GM12878 (cell line): Measurements from ENCODE around the gene RHBG. TPM values are rescaled to one million over a fixed set of nuclear protein-coding genes. Genes with fewer than 3 reads are reported as not detected.

Experiments
- CREB1 ChIP-seq: IDR thresholded peaks from 2 replicates; pipeline ENCODE4 v1.6.1; 2012; ENCODE audit warnings: low read depth, mild to moderate bottlenecking, inconsistent platforms
- CTCF ChIP-seq, 3 experiments: IDR thresholded peaks in 2 of 3; conservative IDR thresholded peaks in 1 of 3; 2 replicates each; pipeline ENCODE4 v1.5.1; 2011; ENCODE audit warnings: low read depth in 3 of 3, low read length in 3 of 3, mild to moderate bottlenecking in 3 of 3, control low read depth in 2 of 3, moderate library complexity in 2 of 3, inconsistent platforms in 1 of 3, mixed read lengths in 1 of 3; ENCODE audit not compliant: control insufficient read depth in 2 of 3, insufficient read depth in 1 of 3; ENCODE audit errors: extremely low read depth in 1 of 3
- ELK1 ChIP-seq: IDR thresholded peaks from 2 replicates; pipeline ENCODE4 v1.6.1; 2012; ENCODE audit warnings: low read depth, low read length, improper control_type of control experiment
- EP300 ChIP-seq, 2 experiments: fragments of 150-350 bp in 1 of 2; IDR thresholded peaks; 2 replicates each; pipeline ENCODE4 v1.6.1; 2011 to 2012; ENCODE audit warnings: low read depth in 2 of 2, low read length in 2 of 2, borderline replicate concordance in 1 of 2, improper control_type of control experiment in 1 of 2, inconsistent platforms in 1 of 2; ENCODE audit not compliant: control insufficient read depth in 1 of 2
- HDAC6 ChIP-seq: fragments of 200-600 bp; sonication (generic); IDR thresholded peaks from one replicate; pipeline ENCODE4 v1.8.0; 2017; ENCODE audit warnings: antibody characterized with exemption; ENCODE audit not compliant: unreplicated experiment
- NRF1 ChIP-seq: conservative IDR thresholded peaks from 2 replicates; pipeline ENCODE4 v1.6.1; 2011; ENCODE audit warnings: mild to moderate bottlenecking, low read depth, low read length, improper control_type of control experiment
- RBBP5 ChIP-seq: fragments of 200-600 bp; sonication (generic); conservative IDR thresholded peaks from 2 replicates; pipeline ENCODE4 v1.6.1; 2016
- TARDBP ChIP-seq: IDR thresholded peaks from 2 replicates; pipeline ENCODE4 v1.6.1; 2016; ENCODE audit warnings: borderline replicate concordance
- ZBTB4 ChIP-seq: fragments of 450-650 bp; formaldehyde crosslinking; IDR thresholded peaks from 2 replicates; pipeline ENCODE4 v1.4.0; 2022; ENCODE audit warnings: mild to moderate bottlenecking, moderate library complexity
- polyA plus RNA-seq, 11 experiments: library from polyadenylated mRNA; depleted of rRNA in 4 of 11; unstranded in 6 of 11; stranded (reverse) in 5 of 11; fragments of >200 nt; fragmentation: Nextera tagmentation in 4 of 11; fragmentation: Illumina TruSeq in 1 of 11; extraction: Ambion mirVana in 4 of 11; extraction: Trizol in 1 of 11; gene quantifications; 1 replicate in 1 of 11; 2 replicates in 10 of 11; pipeline versions ENCODE4 v1.2.1 to v1.2.3, GENCODE V29; 2011 to 2016; ENCODE audit warnings: inconsistent platforms in 2 of 11, missing spikeins in 2 of 11, low read depth in 1 of 11
- total RNA-seq, 4 experiments: library from RNA; depleted of rRNA in 3 of 4; stranded (reverse); fragments of >200 nt in 3 of 4; fragmentation: Illumina TruSeq in 1 of 4; extraction: Trizol in 1 of 4; gene quantifications; 2 replicates each; pipeline versions ENCODE4 v1.2.1 to v1.2.3, GENCODE V29; 2013 to 2021

The RHBG gene
- total and polyA plus RNA-seq, 10 of the 15 experiments (the other 5 are each of a cell fraction or from before 2014, with no cell fraction given), result not detected

- no peak for TF ChIP-seq ZBTB4
- TF ChIP-seq RBBP5, result no peak
- no peak for TF ChIP-seq NRF1
- TF ChIP-seq CTCF (IDR thresholded peaks at IDR 0.05 in 2 of 3, conservative IDR thresholded peaks at IDR 0.05 in 1 of 3; ENCODE audit: control insufficient read depth in 2 of 3, extremely low read depth in 1 of 3, insufficient read depth in 1 of 3, low read depth in 3 of 3, low read length in 3 of 3), result no peak
- TF ChIP-seq CREB1, result no peak
- no peak for TF ChIP-seq HDAC6
- TF ChIP-seq TARDBP, result no peak
- no peak for TF ChIP-seq ELK1
- no peak for TF ChIP-seq EP300 (IDR thresholded peaks at IDR 0.05; ENCODE audit: borderline replicate concordance in 1 of 2, control insufficient read depth in 1 of 2, low read depth in 2 of 2, low read length in 2 of 2)
Measured at GRCh38 chr1:156386949-156387869, 18.2 kb downstream of the RHBG start (continued).
